Parathyroid adenoma (tissue), 2 donors: Measurements from ENCODE around the gene MAP2K7.

ENCODE experiments used
- H2AFZ ChIP-seq: fragments of 300-600 bp; sonication (generic); one replicate; pipeline ENCODE4 v1.7.0; 2017; ENCODE audit warnings: antibody characterized with exemption, mild to moderate bottlenecking
- H3K27ac ChIP-seq: fragments of 300-600 bp; sonication (generic); one replicate; pipeline ENCODE4 v1.7.0; 2017
- H3K27me3 ChIP-seq: fragments of 300-600 bp; sonication (generic); one replicate; pipeline ENCODE4 v1.7.0; 2017; ENCODE audit warnings: low read length; ENCODE audit not compliant: control insufficient read depth, insufficient read depth
- H3K36me3 ChIP-seq: fragments of 300-600 bp; sonication (generic); one replicate; pipeline ENCODE4 v1.7.0; 2017; ENCODE audit warnings: low read length; ENCODE audit not compliant: control insufficient read depth, insufficient read depth
- H3K4me1 ChIP-seq: fragments of 300-600 bp; sonication (generic); one replicate; pipeline ENCODE4 v1.7.0; 2017; ENCODE audit warnings: control low read depth
- H3K4me2 ChIP-seq: fragments of 300-600 bp; sonication (generic); one replicate; pipeline ENCODE4 v1.7.0; 2017; ENCODE audit warnings: low read length
- H3K4me3 ChIP-seq: fragments of 300-600 bp; sonication (generic); one replicate; pipeline ENCODE4 v1.7.0; 2017; ENCODE audit warnings: low read depth, low read length
- H3K79me2 ChIP-seq: fragments of 300-600 bp; sonication (generic); one replicate; pipeline ENCODE4 v1.7.0; 2017; ENCODE audit warnings: control low read depth
- H3K9ac ChIP-seq: fragments of 300-600 bp; sonication (generic); one replicate; pipeline ENCODE4 v1.7.0; 2017; ENCODE audit warnings: mild to moderate bottlenecking
- H3K9me3 ChIP-seq: fragments of 300-600 bp; sonication (generic); one replicate; pipeline ENCODE4 v1.7.0; 2017; ENCODE audit warnings: low read length; ENCODE audit not compliant: control insufficient read depth
- CTCF ChIP-seq: fragments of 300-600 bp; sonication (generic); IDR thresholded peaks from one replicate; pipeline ENCODE4 v1.7.0; 2017; ENCODE audit warnings: antibody characterized with exemption, mild to moderate bottlenecking
- donor health status: primary hyperparathyroidism.

MAP2K7 gene

GRCh38 chr19:7903244-7904073, at the start of gene MAP2K7:
Gene MAP2K7 (plus strand): TSS chr19:7903877. CDS start chr19:7903945, 68 bp downstream.
- Histone ChIP-seq H3K9ac (peak within 1 kb of the TSS; percentile 57), H2AFZ (peak within 1 kb of the TSS; percentile 87), H3K27me3 (no peaks in the 10 kb centered on the region), H3K4me2 (peak within 1 kb of the TSS; percentile 99), H3K79me2 (peaks cover 34% of the 10 kb centered on the region), H3K4me3 (peak within 1 kb of the TSS; percentile 94), H3K9me3 (no peaks in the 10 kb centered on the region), H3K4me1 (peaks cover 20% of the 10 kb centered on the region), H3K36me3 (no peaks in the 10 kb centered on the region), H3K27ac (peak within 1 kb of the TSS; percentile 66)
- TF ChIP-seq CTCF = peak; percentile 85

- Histone ChIP-seq H2AFZ (no peak overlapping the region), H3K4me3 (no peak overlapping the region), H3K27me3 (no peaks in the 10 kb centered on the region), H3K36me3 (no peaks in the 10 kb centered on the region), H3K27ac (no peak overlapping the region), H3K4me2 (no peak overlapping the region), H3K4me1 (peaks cover 6% of the 10 kb centered on the region), H3K9ac (no peak overlapping the region), H3K79me2 (no peaks in the 10 kb centered on the region), H3K9me3 (no peaks in the 10 kb centered on the region)
- no peak for TF ChIP-seq CTCF
These were observed 48.1 kb upstream of the MAP2K7 start for GRCh38 chr19:7855426-7856108.

GRCh38 chr19:7856109-7856591, 47.5 kb upstream of the MAP2K7 start:
- H3K4me2 ChIP-seq = no peak overlapping the region
- no peaks in the 10 kb centered on the region for H3K36me3 ChIP-seq
- TF ChIP-seq CTCF = no peak
- H3K9me3 ChIP-seq = no peaks in the 10 kb centered on the region
- H3K4me3 ChIP-seq = no peak overlapping the region
- peaks cover 6% of the 10 kb centered on the region for H3K4me1 ChIP-seq
- H3K27ac ChIP-seq = no peak overlapping the region
- H3K9ac ChIP-seq = no peak overlapping the region
- no peaks in the 10 kb centered on the region for H3K79me2 ChIP-seq
- no peak overlapping the region for H2AFZ ChIP-seq
- no peaks in the 10 kb centered on the region for H3K27me3 ChIP-seq

- no peak overlapping the region for H3K4me3 ChIP-seq
- H3K36me3 ChIP-seq = no peaks in the 10 kb centered on the region
- H3K9me3 ChIP-seq = no peaks in the 10 kb centered on the region
- H3K27me3 ChIP-seq = no peaks in the 10 kb centered on the region
- no peak overlapping the region for H3K9ac ChIP-seq
- no peak overlapping the region for H2AFZ ChIP-seq
- no peak overlapping the region for H3K27ac ChIP-seq
- no peak for TF ChIP-seq CTCF
- H3K79me2 ChIP-seq = no peaks in the 10 kb centered on the region
- H3K4me1 ChIP-seq = peaks cover 6% of the 10 kb centered on the region
- H3K4me2 ChIP-seq = no peak overlapping the region
These were observed 46.7 kb upstream of the MAP2K7 start for GRCh38 chr19:7856679-7857663.
